HG02623 (cell line): Measurements from ENCODE around the gene MEP1A.
"Not testable (repeated sequence)": the region's sequence is repeated elsewhere in the genome, so short reads cannot be mapped to it uniquely, and the experiment has no call there.

ENCODE experiments used
- ATAC-seq: cut with Tn5 transposase; IDR thresholded peaks from one replicate; pipeline ENCODE4 v1.9.1; 2021; ENCODE audit warnings: moderate library complexity; ENCODE audit not compliant: unreplicated experiment

The MEP1A gene

GRCh38 chr6:46774736-46775135, 18.5 kb upstream of the MEP1A start:
- not testable (repeated sequence) for ATAC-seq

- no peak for ATAC-seq
Measured at GRCh38 chr6:46776070-46776712, 17.0 kb upstream of the MEP1A start.

GRCh38 chr6:46777476-46778346, 15.5 kb upstream of the MEP1A start:
- ATAC-seq, result no peak

- no peak for ATAC-seq
Measured at GRCh38 chr6:46781478-46782378, 11.5 kb upstream of the MEP1A start.

- ATAC-seq, result no peak
Measured at GRCh38 chr6:46784535-46784934, 8.7 kb upstream of the MEP1A start.

GRCh38 chr6:46787871-46788540, 5.2 kb upstream of the MEP1A start:
- no peak for ATAC-seq

- ATAC-seq, result no peak
Measured at GRCh38 chr6:46788791-46789190, 4.4 kb upstream of the MEP1A start.

- no peak for ATAC-seq
Measured at GRCh38 chr6:46789434-46790354, 3.5 kb upstream of the MEP1A start.

GRCh38 chr6:46790355-46790874, 2.8 kb upstream of the MEP1A start:
- no peak for ATAC-seq

GRCh38 chr6:46792635-46793034, 554 bp upstream of the MEP1A start:
- no peak for ATAC-seq

- ATAC-seq, result no peak
Measured at GRCh38 chr6:46794068-46794467, 879 bp downstream of the MEP1A start.

GRCh38 chr6:46795816-46796215, 2.6 kb downstream of the MEP1A start:
- no peak for ATAC-seq

GRCh38 chr6:46796848-46797580, 3.8 kb downstream of the MEP1A start:
- no peak for ATAC-seq

- no peak for ATAC-seq
Measured at GRCh38 chr6:46799657-46800056, 6.5 kb downstream of the MEP1A start.

GRCh38 chr6:46808806-46809205, 15.6 kb downstream of the MEP1A start:
- no peak for ATAC-seq

GRCh38 chr6:46815130-46815529, 21.9 kb downstream of the MEP1A start:
- ATAC-seq, result no peak

- no peak for ATAC-seq
Measured at GRCh38 chr6:46816626-46817025, 23.4 kb downstream of the MEP1A start.

- no peak for ATAC-seq
Measured at GRCh38 chr6:46819561-46819960, 26.4 kb downstream of the MEP1A start.

GRCh38 chr6:46821458-46821881, 28.3 kb downstream of the MEP1A start:
- ATAC-seq, result no peak
